GM21390 (cell line): ENCODE results near the gene CHRNA7.
"Not testable (repeated sequence)": the region's sequence is repeated elsewhere in the genome, so short reads cannot be mapped to it uniquely, and the experiment has no call there.

Experiments
- ATAC-seq: cut with Tn5 transposase; IDR thresholded peaks from one replicate; pipeline ENCODE4 v1.9.1; 2021; ENCODE audit not compliant: unreplicated experiment

Gene CHRNA7

DNA sequence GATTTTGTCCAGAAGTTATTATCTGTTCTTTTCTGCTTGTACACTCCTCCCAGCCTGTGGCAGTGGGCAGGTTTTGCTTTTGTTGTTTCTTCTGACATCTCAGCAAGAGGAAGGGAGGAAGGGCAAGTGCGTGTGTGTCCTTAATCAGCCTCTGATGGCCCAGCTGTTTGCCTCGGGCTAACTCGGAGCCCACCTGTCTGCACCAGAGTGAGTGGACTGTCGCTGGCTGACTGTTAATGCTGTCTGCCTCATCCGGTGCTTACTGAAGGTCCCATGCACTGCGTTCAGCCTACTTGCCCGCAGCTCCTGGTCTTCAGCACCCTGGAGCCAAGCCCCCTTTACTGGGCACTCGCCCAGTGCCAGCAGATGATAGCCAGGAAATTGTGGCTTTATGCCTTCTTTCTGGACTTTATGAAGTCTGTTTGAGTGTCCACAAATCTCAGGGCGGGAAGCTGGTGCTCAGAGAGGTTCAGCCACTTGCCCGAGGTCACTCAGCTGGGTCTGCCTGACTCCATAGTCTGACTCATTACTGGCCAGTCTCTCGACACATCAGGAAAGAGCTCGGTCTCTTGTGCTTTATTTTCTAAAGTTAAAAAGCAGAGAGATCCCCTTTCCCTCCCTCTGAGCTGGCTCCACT, 89.5 kb downstream of the CHRNA7 start:
- ATAC-seq, result no peak

- no peak for ATAC-seq
Observed at GRCh38 chr15:32120577-32121383, 90.5 kb downstream of the CHRNA7 start.

- no peak for ATAC-seq
Observed at GRCh38 chr15:32121384-32121695, 91.0 kb downstream of the CHRNA7 start.

GRCh38 chr15:32122013-32122412, 91.7 kb downstream of the CHRNA7 start:
- ATAC-seq, result no peak

DNA sequence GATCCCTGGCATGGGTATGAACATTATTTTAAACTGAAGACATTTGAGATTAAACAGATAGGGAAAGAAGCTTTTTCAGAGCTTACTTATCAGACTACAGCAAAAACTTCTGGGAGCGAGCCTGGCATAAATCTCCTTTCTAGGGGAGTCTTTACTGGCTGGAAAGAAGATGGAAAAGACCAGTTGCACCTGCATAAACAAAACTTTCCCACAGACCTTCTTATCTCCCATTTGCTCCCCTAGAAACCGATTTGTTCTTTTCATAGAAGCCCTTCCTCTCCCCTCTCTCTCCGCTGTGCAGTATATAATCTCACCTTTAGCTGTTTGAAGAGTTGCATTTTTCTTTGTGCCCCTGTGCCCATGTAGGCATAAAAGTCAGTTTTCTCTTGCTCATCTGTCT, 93.2 kb downstream of the CHRNA7 start:
- ATAC-seq, result no peak

GRCh38 chr15:32124726-32125125, 94.4 kb downstream of the CHRNA7 start:
- no peak for ATAC-seq

DNA sequence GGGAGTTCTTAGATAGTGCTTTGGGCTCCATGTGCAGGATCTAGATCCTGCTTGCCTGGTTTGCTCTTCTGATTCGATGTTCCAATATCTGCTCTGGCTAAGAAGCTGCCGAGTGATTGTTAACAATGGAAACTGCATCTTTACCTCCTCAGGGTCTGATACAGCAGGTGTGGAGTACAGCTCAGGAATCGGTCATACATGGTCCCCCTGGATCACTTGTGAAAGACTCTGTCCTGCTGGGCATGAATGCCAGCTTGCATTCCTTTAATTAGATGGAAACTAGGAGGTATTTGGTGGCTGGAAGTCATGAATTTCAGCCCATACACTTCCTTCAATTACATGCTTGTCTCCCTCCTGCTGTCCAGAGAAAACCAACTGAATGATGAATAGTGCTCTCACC, 95.3 kb downstream of the CHRNA7 start:
- ATAC-seq, result no peak

GRCh38 chr15:32129815-32130214, 99.5 kb downstream of the CHRNA7 start:
- no peak for ATAC-seq

DNA sequence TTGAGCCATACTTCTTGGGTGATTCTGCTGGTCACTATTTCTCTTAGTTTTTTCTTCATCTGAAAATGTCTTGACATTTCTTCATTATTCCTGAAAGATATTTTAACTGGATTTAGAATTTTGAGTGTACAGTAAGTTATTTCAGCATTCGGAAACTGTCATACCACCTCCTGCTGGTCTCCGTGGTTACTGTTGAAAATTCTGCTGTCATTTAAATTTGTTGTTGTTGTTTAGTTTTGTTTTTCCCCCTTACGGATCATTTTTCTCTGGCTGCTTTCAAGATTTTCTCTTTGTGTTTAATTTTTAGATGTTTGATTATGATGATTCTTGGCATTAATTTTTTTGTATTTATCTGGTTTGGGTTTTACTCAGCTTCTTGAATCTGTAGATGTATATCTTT, 100.5 kb downstream of the CHRNA7 start:
- no peak for ATAC-seq

- no peak for ATAC-seq
Observed at GRCh38 chr15:32131803-32132202, 101.5 kb downstream of the CHRNA7 start.

DNA sequence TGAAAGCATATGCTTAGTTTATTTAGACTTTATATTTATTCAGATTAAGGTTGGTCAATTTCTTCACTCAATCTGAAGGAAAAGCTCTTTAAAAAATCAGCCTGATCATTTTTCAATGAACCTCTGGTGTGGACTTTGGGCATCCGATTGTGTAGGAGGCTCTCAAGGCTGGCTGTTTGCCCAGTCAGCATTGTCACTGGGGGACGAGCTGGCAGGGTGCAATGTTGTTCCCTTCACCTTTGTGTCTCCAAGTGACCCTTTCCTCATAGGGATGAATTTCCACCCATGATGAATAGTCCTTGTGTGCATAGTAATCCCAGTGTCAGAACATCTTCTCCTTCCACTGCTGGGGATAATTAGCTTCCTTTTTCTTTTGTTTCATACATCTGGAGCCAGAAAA, 102.5 kb downstream of the CHRNA7 start:
- ATAC-seq, result no peak

DNA sequence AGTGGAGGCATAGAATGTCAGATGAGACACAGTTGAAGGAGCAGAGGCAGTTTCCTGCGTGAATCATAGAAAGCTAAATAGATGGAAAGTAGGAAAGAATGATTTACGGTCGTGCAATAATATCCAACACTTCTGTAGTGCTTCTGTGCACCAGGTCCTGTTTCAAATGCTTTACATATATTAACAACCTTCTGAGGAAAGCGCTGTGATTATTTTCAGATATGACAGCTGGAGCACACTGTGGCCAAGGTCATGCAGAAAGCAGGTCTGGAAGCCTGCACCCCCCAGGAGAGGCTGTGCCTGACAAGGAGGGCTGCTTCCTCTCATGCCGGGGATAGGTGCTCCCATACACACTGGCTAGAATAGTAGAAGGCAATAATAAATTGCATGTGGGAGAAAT, 104.5 kb downstream of the CHRNA7 start:
- ATAC-seq, result no peak

GRCh38 chr15:32135335-32135734, 105.0 kb downstream of the CHRNA7 start:
- ATAC-seq, result no peak

DNA sequence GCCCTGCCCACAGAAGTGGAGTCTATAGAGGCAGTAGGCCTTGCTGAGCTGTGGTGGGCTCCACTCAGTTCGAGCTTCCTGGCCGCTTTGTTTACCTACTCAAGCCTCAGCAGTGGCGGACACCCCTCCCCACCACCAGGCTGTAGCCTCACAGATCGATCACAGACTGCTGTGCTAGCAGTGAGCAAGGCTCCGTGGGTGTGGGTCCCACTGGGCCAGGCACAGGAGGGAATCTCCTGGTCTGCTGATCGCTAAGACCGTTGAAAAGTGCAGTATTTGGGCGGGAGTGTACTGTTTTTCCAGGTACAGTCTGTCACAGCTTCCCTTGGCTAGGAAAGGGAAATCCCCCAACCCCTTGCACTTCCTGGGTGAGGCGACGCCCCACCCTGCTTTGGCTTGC, 115.2 kb downstream of the CHRNA7 start:
- ATAC-seq, result not testable (repeated sequence)

DNA sequence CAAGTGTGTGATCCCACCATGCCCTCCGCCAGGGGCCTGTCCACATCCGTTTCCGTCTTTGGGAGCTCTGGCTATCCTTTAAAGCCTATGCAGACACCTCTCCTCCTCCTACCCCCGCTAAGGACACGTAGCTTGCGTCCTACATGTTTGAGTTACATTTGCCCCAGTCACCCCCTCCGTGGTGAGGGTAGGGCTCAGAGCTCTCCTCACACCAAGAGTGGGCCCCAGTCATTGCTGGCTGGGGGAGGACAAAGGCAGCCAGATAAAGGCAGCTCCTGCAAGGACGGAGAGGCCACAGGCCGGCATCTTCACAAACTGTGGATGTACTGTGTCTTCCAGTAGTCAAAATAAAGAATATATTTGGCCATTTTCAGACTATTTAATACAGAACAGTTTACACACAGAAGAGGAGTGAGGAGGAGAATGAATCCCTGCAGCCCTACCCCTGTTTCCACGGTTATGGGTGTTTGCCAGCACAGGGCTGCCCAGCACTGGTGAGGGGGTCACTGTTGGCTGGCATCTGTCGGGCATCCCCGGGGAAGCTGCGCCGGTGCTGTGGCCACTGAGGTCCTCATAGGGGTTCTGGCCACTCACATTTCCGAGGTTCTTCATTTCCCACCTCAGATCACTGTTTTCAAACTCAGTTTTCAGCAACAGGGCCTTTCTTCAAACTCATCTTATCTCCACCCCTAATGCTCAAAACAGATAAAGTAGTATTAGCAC, 118.7 kb downstream of the CHRNA7 start:
- ATAC-seq, result no peak

GRCh38 chr15:32152574-32152973, 122.3 kb downstream of the CHRNA7 start:
- ATAC-seq, result no peak

DNA sequence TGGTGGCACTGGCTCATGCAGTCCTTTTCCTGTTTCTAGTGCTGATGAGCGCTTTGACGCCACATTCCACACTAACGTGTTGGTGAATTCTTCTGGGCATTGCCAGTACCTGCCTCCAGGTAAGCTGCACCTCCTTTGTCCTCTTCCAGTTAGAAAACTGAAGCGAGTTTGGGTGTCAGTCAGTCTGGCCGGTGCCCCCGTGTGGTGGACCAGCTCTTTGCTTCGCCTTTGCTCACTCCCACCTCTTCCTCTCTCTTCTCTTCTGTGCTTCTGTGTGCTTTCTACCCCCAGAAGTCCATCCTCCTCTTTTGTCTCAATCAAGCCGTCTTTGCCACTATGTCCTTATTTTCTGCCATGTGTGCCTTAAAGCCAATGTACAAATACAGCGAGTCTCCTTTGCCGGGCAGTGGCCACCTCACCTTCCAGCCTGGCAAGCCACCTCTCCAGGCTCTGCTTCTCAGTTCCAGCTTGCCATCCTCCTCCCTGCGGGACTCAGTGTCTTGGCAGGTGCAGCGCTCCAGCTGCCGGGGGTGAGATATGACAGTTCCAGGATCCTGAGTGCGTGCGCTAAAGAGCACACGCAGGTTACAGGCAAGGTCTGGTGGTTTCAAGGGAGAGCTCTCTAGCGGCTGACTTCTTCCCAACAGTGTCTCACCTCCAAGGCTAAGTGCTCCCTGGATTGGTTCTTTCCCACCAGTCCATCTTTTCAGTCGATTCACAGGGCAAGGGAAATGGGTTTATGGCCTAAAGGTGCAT, 123.7 kb downstream of the CHRNA7 start:
- ATAC-seq, result not testable (repeated sequence)

DNA sequence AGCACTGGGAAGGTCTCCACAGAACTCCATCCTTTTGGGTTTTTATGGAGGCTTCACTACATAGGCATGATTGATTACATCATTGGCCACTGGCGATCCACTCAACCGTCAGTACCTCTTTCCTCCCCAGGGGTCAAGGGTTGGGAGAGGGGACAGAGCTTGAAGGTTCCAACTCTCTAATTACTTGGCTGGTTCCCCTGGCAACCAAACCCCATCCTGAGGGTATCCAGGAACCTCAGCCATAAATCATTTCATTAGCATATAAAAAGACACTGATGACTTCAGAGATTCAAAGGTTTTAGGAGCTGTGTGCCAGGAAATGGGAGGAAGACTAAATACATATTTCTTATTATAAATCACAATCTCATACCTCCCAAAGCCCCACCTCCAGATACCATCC, 131.8 kb downstream of the CHRNA7 start:
- ATAC-seq, result not testable (repeated sequence)

DNA sequence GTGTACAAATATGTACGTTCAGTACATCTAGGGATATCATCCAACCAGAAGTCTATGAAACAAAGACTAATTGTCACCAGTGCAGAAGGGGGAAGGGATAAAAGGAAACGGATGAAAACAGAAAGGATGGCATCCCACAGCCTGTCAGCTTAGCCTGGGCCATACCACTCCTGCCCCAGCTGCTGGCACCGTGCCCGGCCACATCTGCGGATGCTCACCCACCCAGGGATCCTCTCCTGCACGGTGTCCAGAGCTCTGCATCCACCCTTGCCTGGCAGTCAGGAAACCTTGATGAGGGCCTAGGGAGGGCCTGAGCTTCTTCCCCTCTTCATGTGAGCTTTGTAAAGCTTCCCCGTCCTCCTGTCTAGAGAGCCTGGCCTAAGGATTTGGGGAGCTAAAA, 133.8 kb downstream of the CHRNA7 start:
- not testable (repeated sequence) for ATAC-seq

- ATAC-seq, result not testable (repeated sequence)
Observed at GRCh38 chr15:32164747-32165146, 134.4 kb downstream of the CHRNA7 start.

GRCh38 chr15:32165775-32166174, 135.5 kb downstream of the CHRNA7 start:
- ATAC-seq, result not testable (repeated sequence)
